NCI-H2107 (cell line): ENCODE data around the gene MAD2L1BP.
A peak's percentile ranks its signal among the peaks of the same experiment; 100 is the strongest.

ENCODE experiments used
- DNase-seq: peaks from one replicate; lab custom pipeline; 2025; lab: John Stamatoyannopoulos, UW

MAD2L1BP gene

GRCh38 chr6:43667245-43668150, 31.9 kb downstream of the MAD2L1BP start:
- DNase-seq: peak; percentile 39

GRCh38 chr6:43668151-43669028, 32.8 kb downstream of the MAD2L1BP start:
- DNase-seq: peak; percentile 62

- DNase-seq: no peak
These were observed 33.6 kb downstream of the MAD2L1BP start for GRCh38 chr6:43669050-43669921.

GRCh38 chr6:43669922-43670622, 34.4 kb downstream of the MAD2L1BP start:
- DNase-seq: no peak

- DNase-seq: no peak
These were observed 35.0 kb downstream of the MAD2L1BP start for GRCh38 chr6:43670623-43670986.

- no peak for DNase-seq
These were observed 35.6 kb downstream of the MAD2L1BP start for GRCh38 chr6:43671011-43671800.

- no peak for DNase-seq
These were observed 36.4 kb downstream of the MAD2L1BP start for GRCh38 chr6:43671801-43672690.

- DNase-seq: no peak
These were observed 37.9 kb downstream of the MAD2L1BP start for GRCh38 chr6:43673444-43674084.

- DNase-seq: no peak
These were observed 38.7 kb downstream of the MAD2L1BP start for GRCh38 chr6:43674291-43674690.

GRCh38 chr6:43674921-43675320, 39.3 kb downstream of the MAD2L1BP start:
- no peak for DNase-seq

- no peak for DNase-seq
These were observed 41.4 kb downstream of the MAD2L1BP start for GRCh38 chr6:43676962-43677606.

GRCh38 chr6:43677759-43678158, 42.1 kb downstream of the MAD2L1BP start:
- no peak for DNase-seq

GRCh38 chr6:43678341-43678740, 42.7 kb downstream of the MAD2L1BP start:
- no peak for DNase-seq

- no peak for DNase-seq
These were observed 43.4 kb downstream of the MAD2L1BP start for GRCh38 chr6:43679057-43679456.

GRCh38 chr6:43680308-43681200, 44.9 kb downstream of the MAD2L1BP start:
- no peak for DNase-seq

- no peak for DNase-seq
These were observed 45.7 kb downstream of the MAD2L1BP start for GRCh38 chr6:43681303-43681702.

- no peak for DNase-seq
These were observed 47.2 kb downstream of the MAD2L1BP start for GRCh38 chr6:43682724-43683429.
